SK-N-SH (cell line): ENCODE data around the gene XIRP2. TPM values are rescaled to one million over a fixed set of nuclear protein-coding genes. Genes with fewer than 3 reads are reported as not detected.

Experiments used
- CTCF ChIA-PET: fragments of 300-600, 350-600 bp; formaldehyde crosslinking; extraction: SDS; loops from one replicate; lab custom pipeline; 2021; lab: Yijun Ruan, JAX
- POLR2A ChIA-PET: fragments of 350-600 bp; sonication (Branson Sonifier 250); formaldehyde crosslinking; extraction: SDS; loops from one replicate; lab custom pipeline; 2020; ENCODE audit warnings: antibody characterized with exemption, inconsistent platforms; lab: Yijun Ruan, JAX
- DNase-seq: peaks from one replicate; pipeline ENCODE4 v3.0.0; 2012
- H2AFZ ChIP-seq: fragments of 200-600 bp; sonication (generic); 2 replicates; pipeline ENCODE4 v1.8.1; 2016; ENCODE audit warnings: antibody characterized with exemption, mild to moderate bottlenecking, low read depth
- H3F3A ChIP-seq: fragments of 200-600 bp; sonication (generic); replicated peaks from 2 replicates; pipeline ENCODE3; 2016; ENCODE audit warnings: antibody characterized with exemption, mild to moderate bottlenecking; ENCODE audit not compliant: insufficient read depth
- H3K27ac ChIP-seq, 2 experiments: fragments of 200-500 bp in 1 of 2; fragments of 200-600 bp in 1 of 2; sonication (Bioruptor generic) in 1 of 2; sonication (generic), shearing (Covaris generic) in 1 of 2; 2 replicates each; pipeline versions ENCODE4 v1.5.1 to v1.6.1; 2014 to 2016; ENCODE audit warnings: low read depth in 2 of 2, inconsistent platforms in 1 of 2, low read length in 1 of 2, mild to moderate bottlenecking in 1 of 2, mixed read lengths in 1 of 2
- H3K27me3 ChIP-seq: fragments of 200-600 bp; sonication (generic), shearing (Covaris generic); 2 replicates; pipeline ENCODE4 v1.6.1; 2016; ENCODE audit warnings: mixed run types; ENCODE audit not compliant: insufficient read depth
- H3K36me3 ChIP-seq, 2 experiments: fragments of 200-500 bp in 1 of 2; fragments of 200-600 bp in 1 of 2; sonication (Bioruptor generic) in 1 of 2; sonication (generic) in 1 of 2; replicated peaks in 1 of 2; 2 replicates each; pipeline versions ENCODE3 to v1.5.1; 2014 to 2016; ENCODE audit warnings: low read length in 1 of 2, mild to moderate bottlenecking in 1 of 2; ENCODE audit not compliant: insufficient read depth in 2 of 2, control insufficient read depth in 1 of 2
- H3K4me1 ChIP-seq, 2 experiments: fragments of 200-500 bp in 1 of 2; fragments of 200-600 bp in 1 of 2; sonication (Bioruptor generic) in 1 of 2; sonication (generic), shearing (Covaris generic) in 1 of 2; 2 replicates each; pipeline versions ENCODE4 v1.5.1 to v1.6.1; 2014 to 2016; ENCODE audit warnings: low read depth in 1 of 2, low read length in 1 of 2, mixed run types in 1 of 2; ENCODE audit not compliant: insufficient read depth in 2 of 2, control insufficient read depth in 1 of 2
- H3K4me2 ChIP-seq: fragments of 200-600 bp; sonication (generic), shearing (Covaris generic); 2 replicates; pipeline ENCODE4 v1.6.1; 2017; ENCODE audit warnings: mixed run types
- H3K4me3 ChIP-seq, 2 experiments: fragments of 200-500 bp in 1 of 2; fragments of 200-600 bp in 1 of 2; sonication (Bioruptor generic) in 1 of 2; sonication (generic), shearing (Covaris generic) in 1 of 2; 2 replicates each; pipeline versions ENCODE4 v1.5.1 to v1.8.1; 2014 to 2016; ENCODE audit warnings: low read depth in 2 of 2, inconsistent platforms in 1 of 2, low read length in 1 of 2, mild to moderate bottlenecking in 1 of 2, mixed read lengths in 1 of 2, moderate library complexity in 1 of 2
- H3K79me2 ChIP-seq: fragments of 200-600 bp; sonication (generic); 2 replicates; pipeline ENCODE4 v1.8.1; 2017; ENCODE audit warnings: mild to moderate bottlenecking; ENCODE audit not compliant: insufficient read depth
- H3K9ac ChIP-seq: fragments of 200-600 bp; sonication (generic); 2 replicates; pipeline ENCODE4 v1.6.1; 2017; ENCODE audit warnings: mixed run types
- H3K9me2 ChIP-seq: fragments of 200-600 bp; sonication (generic); 2 replicates; pipeline ENCODE4 v1.6.1; 2017; ENCODE audit warnings: mixed run types
- H3K9me3 ChIP-seq: fragments of 200-600 bp; sonication (generic); 2 replicates; pipeline ENCODE4 v1.6.1; 2017; ENCODE audit warnings: mixed run types, mild to moderate bottlenecking, moderate library complexity
- H4K20me1 ChIP-seq: fragments of 200-600 bp; sonication (generic); 2 replicates; pipeline ENCODE4 v1.6.1; 2017; ENCODE audit warnings: mild to moderate bottlenecking, mixed run types; ENCODE audit not compliant: insufficient read depth
- GATA2 ChIP-seq: sonication (generic); formaldehyde crosslinking; IDR thresholded peaks from 2 replicates; pipeline ENCODE4 v1.5.0; 2020; ENCODE audit warnings: mild to moderate bottlenecking, missing genetic modification reagents
- MXI1 ChIP-seq: IDR thresholded peaks from 2 replicates; pipeline ENCODE4 v1.6.1; 2012; ENCODE audit warnings: mild to moderate bottlenecking, low read depth, low read length, improper control_type of control experiment
- SMC3 ChIP-seq: IDR thresholded peaks from 2 replicates; pipeline ENCODE4 v1.6.1; 2012; ENCODE audit warnings: low read depth, low read length, improper control_type of control experiment
- TEAD4 ChIP-seq: IDR thresholded peaks from 2 replicates; pipeline ENCODE4 v1.4.0; 2012; ENCODE audit warnings: mild to moderate bottlenecking, borderline replicate concordance; ENCODE audit not compliant: insufficient read depth
- YY1 ChIP-seq: IDR thresholded peaks from 2 replicates; pipeline ENCODE4 v1.4.0; 2012; ENCODE audit warnings: low read depth, mild to moderate bottlenecking
- WGBS: methylation state at CpG from one replicate; pipeline ENCODE4 v1.1.6; 2017; ENCODE audit warnings: low lambda C conversion rate; 5-methylcytosine and 5-hydroxymethylcytosine counted together
- polyA plus RNA-seq, 3 experiments: library from polyadenylated mRNA; depleted of rRNA; stranded (reverse); fragments of >200 nt; gene quantifications; 2 replicates each; pipeline ENCODE4 v1.2.3, GENCODE V29; 2012
- TF ChIP-seq, protein P1 (sequence below): IDR thresholded peaks from 2 replicates; pipeline ENCODE4 v1.4.0; 2012; ENCODE audit warnings: low read depth, borderline replicate concordance

The XIRP2 gene
- polyA plus RNA-seq, 1 of the 3 experiments (the other 2 are of a cell fraction) = 0.02 TPM

DNA sequence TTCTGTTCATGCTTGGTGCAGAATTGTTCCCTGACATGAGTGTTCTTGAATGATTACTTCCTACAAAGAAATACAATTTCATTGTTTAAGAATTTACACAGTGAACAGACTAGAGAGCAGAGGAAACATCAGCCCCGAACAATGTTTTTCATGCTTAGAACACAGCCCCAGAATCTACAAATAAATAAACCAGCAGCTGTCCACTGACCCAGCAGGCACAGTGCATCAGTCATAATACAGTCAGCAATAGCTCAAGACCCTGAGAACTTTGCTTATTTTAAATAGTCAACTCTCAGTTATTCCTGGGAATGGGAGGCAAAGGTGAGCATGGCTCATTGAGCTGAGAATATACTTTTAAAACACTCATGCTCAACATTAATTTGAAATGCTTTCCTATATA is 38.4 kb downstream of the XIRP2 start:
- TF ChIP-seq YY1 = no peak
- no peak for TF ChIP-seq MXI1
- TF ChIP-seq, protein P1, sequence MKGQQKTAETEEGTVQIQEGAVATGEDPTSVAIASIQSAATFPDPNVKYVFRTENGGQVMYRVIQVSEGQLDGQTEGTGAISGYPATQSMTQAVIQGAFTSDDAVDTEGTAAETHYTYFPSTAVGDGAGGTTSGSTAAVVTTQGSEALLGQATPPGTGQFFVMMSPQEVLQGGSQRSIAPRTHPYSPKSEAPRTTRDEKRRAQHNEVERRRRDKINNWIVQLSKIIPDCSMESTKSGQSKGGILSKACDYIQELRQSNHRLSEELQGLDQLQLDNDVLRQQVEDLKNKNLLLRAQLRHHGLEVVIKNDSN = no peak
- TF ChIP-seq SMC3 = no peak
- TF ChIP-seq, all 33 proteins: peak for 0
- Histone ChIP-seq H3K27ac (no peak overlapping the region), H3F3A (no peaks in the 10 kb centered on the region), H3K36me3 (no peaks in the 10 kb centered on the region), H3K9ac (no peak overlapping the region), H4K20me1 (no peaks in the 10 kb centered on the region), H3K4me2 (no peak overlapping the region), H3K9me3 (no peaks in the 10 kb centered on the region), H3K9me2 (no peaks in the 10 kb centered on the region), H3K79me2 (no peaks in the 10 kb centered on the region), H3K27me3 (no peaks in the 10 kb centered on the region), H3K4me3 (no peak overlapping the region), H3K4me1 (no peaks in the 10 kb centered on the region), H2AFZ (no peak overlapping the region)
- ChIA-PET CTCF (no interaction called here), POLR2A (no interaction called here)
- WGBS = 67% methylated on average over 1 of the region's 1 CpG
- DNase-seq = no peak

DNA sequence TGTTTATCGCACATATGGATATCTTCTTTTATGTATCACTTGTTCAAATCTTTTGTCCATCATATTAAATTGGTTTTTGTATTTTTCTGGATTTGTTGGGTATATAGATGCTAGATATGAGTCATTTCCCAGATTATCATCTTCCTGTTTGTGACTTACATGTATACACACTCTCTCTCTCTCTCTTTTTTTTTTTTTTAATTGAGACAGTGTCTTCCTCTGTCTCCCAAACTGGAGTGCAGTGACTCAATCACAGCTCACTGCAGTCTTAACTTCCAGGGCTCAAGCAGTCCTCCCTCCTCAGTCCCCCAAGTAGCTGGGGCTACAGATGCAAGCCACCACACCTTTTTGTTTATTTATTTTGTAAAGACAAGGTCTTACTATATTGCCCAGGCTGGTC is 43.8 kb downstream of the XIRP2 start:
- no peaks in the 10 kb centered on the region for H3K79me2 ChIP-seq
- no peak for DNase-seq
- H4K20me1 ChIP-seq = no peaks in the 10 kb centered on the region
- no peak overlapping the region for H3K27ac ChIP-seq
- no peak overlapping the region for H2AFZ ChIP-seq
- H3K4me3 ChIP-seq = no peak overlapping the region
- H3K9me3 ChIP-seq = no peaks in the 10 kb centered on the region
- POLR2A ChIA-PET = no interaction called here
- H3K4me2 ChIP-seq = no peak overlapping the region
- TF ChIP-seq, protein P1 = no peak
- H3F3A ChIP-seq = no peaks in the 10 kb centered on the region
- H3K9ac ChIP-seq = no peak overlapping the region
- no peaks in the 10 kb centered on the region for H3K9me2 ChIP-seq
- CTCF ChIA-PET = no interaction called here
- no peaks in the 10 kb centered on the region for H3K4me1 ChIP-seq
- 90% methylated on average over 1 of the region's 1 CpG for WGBS
- no peaks in the 10 kb centered on the region for H3K36me3 ChIP-seq
- no peaks in the 10 kb centered on the region for H3K27me3 ChIP-seq

DNA sequence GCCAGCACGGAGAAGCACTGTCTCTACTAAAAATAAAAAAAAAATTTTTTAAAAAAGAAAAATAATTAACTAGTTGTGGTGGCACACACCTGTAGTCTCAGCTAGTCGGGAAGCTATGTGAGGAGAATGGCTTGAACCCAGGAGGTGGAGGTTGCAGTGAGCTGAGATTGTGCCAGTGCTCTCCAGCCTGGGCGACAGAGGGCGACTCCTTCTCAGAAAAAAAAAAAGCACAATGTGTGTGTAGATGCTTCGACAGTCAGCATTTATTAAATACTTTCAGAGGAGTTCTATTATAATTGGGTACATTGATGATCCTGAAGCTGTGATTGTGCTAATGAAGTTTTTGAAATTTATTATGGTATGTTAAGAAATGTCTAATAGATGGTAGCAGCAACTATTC is 46.5 kb downstream of the XIRP2 start:
- H3K4me2 ChIP-seq = no peak overlapping the region
- H3K9me2 ChIP-seq = no peaks in the 10 kb centered on the region
- no peaks in the 10 kb centered on the region for H3F3A ChIP-seq
- POLR2A ChIA-PET = no interaction called here
- no peaks in the 10 kb centered on the region for H3K9me3 ChIP-seq
- no peak overlapping the region for H3K9ac ChIP-seq
- no peak overlapping the region for H3K4me3 ChIP-seq
- no peaks in the 10 kb centered on the region for H3K79me2 ChIP-seq
- H2AFZ ChIP-seq = no peak overlapping the region
- no peak overlapping the region for H3K27ac ChIP-seq
- CTCF ChIA-PET = no interaction called here
- H3K36me3 ChIP-seq = no peaks in the 10 kb centered on the region
- WGBS = 46% methylated on average over 5 of the region's 5 CpGs
- no peak for DNase-seq
- H3K4me1 ChIP-seq = no peaks in the 10 kb centered on the region
- H3K27me3 ChIP-seq = no peaks in the 10 kb centered on the region
- H4K20me1 ChIP-seq = no peaks in the 10 kb centered on the region
- TF ChIP-seq TEAD4 (no peak), SMC3 (no peak), GATA2 (CRISPR knock-in tag) (no peak)
